Tracheal epithelial cell (primary cell): ENCODE results near the gene MTERF1. TPM values are rescaled to one million over a fixed set of nuclear protein-coding genes. Genes with fewer than 3 reads are reported as not detected.

Experiments used
- total RNA-seq: library from RNA; depleted of rRNA; stranded (reverse); fragments of >200 nt; gene quantifications from 2 replicates; pipeline ENCODE4 v1.2.1, GENCODE V29; 2014

MTERF1 gene
- 5.3 and 5.8 TPM in 2 replicates for total RNA-seq

GRCh38 chr7:91880413-91881241, at the start of gene MTERF1:
MTERF1 (minus strand) TSS chr7:91880702; CDS start chr7:91880083, 619 bp downstream.

Other genes with a start within 250 kb of the MTERF1 start
- gene AKAP9, start 60.2 kb upstream of the MTERF1 start, total RNA-seq = 30.7 and 34.7 TPM in 2 replicates